Adrenal gland (tissue), 12 donors: Measurements from ENCODE around the gene APBB1. TPM values are rescaled to one million over a fixed set of nuclear protein-coding genes. Genes with fewer than 3 reads are reported as not detected.

ENCODE experiments used
- DNase-seq, 7 donors: peaks; one replicate each; pipeline ENCODE4 v3.0.0-alpha.2; 2019 to 2020
- H3K27ac ChIP-seq, 5 donors: fragments of 200-600 bp; sonication (generic) in 4 of 5; 1 replicate in 3 of 5; 2 replicates in 2 of 5; pipeline versions ENCODE4 v1.5.1 to v1.8.0; 2016 to 2020; ENCODE audit warnings: mild to moderate bottlenecking in 1 of 5
- H3K27me3 ChIP-seq: fragments of 200-600 bp; 2 replicates; pipeline ENCODE4 v1.8.0; 2021
- H3K36me3 ChIP-seq, 2 donors: fragments of 200-600 bp; replicated peaks in 1 of 2; 1 replicate in 1 of 2; 2 replicates in 1 of 2; pipeline versions ENCODE4 v1.5.1 to v1.8.0; 2018 to 2022
- H3K4me1 ChIP-seq, 2 donors: fragments of 200-600 bp; replicated peaks in 1 of 2; 1 replicate in 1 of 2; 2 replicates in 1 of 2; pipeline versions ENCODE4 v1.5.1 to v1.8.0; 2018 to 2021
- H3K4me3 ChIP-seq, 4 donors: fragments of 200-600 bp; sonication (generic) in 3 of 4; one replicate each; pipeline ENCODE4 v1.5.1; 2016 to 2018
- H3K9me3 ChIP-seq, 3 donors: fragments of 200-600 bp; sonication (generic) in 1 of 3; replicated peaks in 1 of 3; 1 replicate in 2 of 3; 2 replicates in 1 of 3; pipeline versions ENCODE4 v1.5.1 to v1.8.0; 2016 to 2021
- POLR2A ChIP-seq, 2 donors: fragments of 450-650 bp; IDR thresholded peaks; one replicate each; pipeline ENCODE4 v1.6.1; 2017; ENCODE audit warnings: antibody characterized with exemption in 2 of 2, mild to moderate bottlenecking in 2 of 2, moderate library complexity in 1 of 2
- WGBS, 4 donors: extraction: QIAGEN DNeasy Blood & Tissue Kit in 2 of 4; methylation state at CpG; one replicate each; pipeline versions ENCODE4 v1.1.5 to v1.1.7; 2013 to 2017; 5-methylcytosine and 5-hydroxymethylcytosine counted together
- intact Hi-C, 2 donors: fragments of 100-400 bp; cut with DNase I; formaldehyde crosslinking; loops; one replicate each; pipeline versions ENCODE4 v1.14.1 to v1.15.0; 2022 to 2023
- polyA plus RNA-seq, 3 donors: library from polyadenylated mRNA; stranded (reverse); fragments of 200-250 nt in 2 of 3; fragments of 350-450 nt in 1 of 3; fragmentation: Illumina TruSeq in 1 of 3; extraction: RNeasy Lipid Tissue Mini Kit (QIAGEN cat#74804) in 1 of 3; gene quantifications; one replicate each; pipeline ENCODE4 v1.2.3, GENCODE V29; 2013 to 2014
- total RNA-seq, 9 donors: library from RNA; depleted of rRNA in 4 of 9; stranded (reverse); fragments of >200 nt in 4 of 9; fragments of 120-200 nt in 1 of 9; fragmentation: NEBNext Ultra II Directional in 1 of 9; extraction: Animal tissue kit (Norgen Biotek cat#: 25700) in 1 of 9; gene quantifications; one replicate each; pipeline versions ENCODE4 v1.1.0 to v1.2.4, GENCODE V29; 2013 to 2023
- TF ChIP-seq, protein P1 (sequence below), 6 experiments: fragments of 450-650 bp in 4 of 6; fragments of 200-600 bp in 2 of 6; sonication (generic) in 1 of 6; IDR thresholded peaks; 1 replicate in 5 of 6; 2 replicates in 1 of 6; pipeline versions ENCODE4 v1.5.1 to v1.8.0; 2016 to 2021; ENCODE audit warnings: antibody characterized with exemption in 6 of 6, mild to moderate bottlenecking in 2 of 6, moderate library complexity in 1 of 6
- donor health status: healthy with polysubstance abuse.
- donor health status: Bipolar disorder and iron deficiency.
- donor health status: DM: yes; HTN: yes; CAD: no.
- donor health status: DM: no; HTN: no; CAD: no.
- donor health status: DM: no; HTN: no; CAD: no.
- donor health status: DM: yes; HTN: yes; CAD: no.

APBB1 gene
- total and polyA plus RNA-seq, 12 donors: 27.2 to 72.4 (median 50.5) TPM

DNA sequence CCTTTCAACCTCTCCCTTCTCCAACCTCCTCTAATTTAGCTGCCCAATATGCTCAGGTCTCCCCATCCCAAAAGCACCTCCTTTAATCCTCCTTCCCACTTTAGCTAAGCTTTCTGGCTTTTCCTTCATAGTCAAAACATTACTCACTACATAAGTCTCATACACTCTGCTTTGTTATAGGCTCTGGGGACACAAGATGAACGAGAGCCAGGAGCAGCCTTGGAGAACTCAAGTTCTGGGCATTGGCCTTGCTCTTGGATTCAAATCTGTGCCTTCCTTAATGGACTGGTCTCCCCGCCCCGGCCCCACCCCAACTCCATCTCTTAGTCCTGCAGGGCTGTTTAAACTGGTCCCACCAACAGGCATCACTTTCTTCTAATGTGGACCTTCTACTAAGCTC, 33.3 kb upstream of the APBB1 start:
- Histone ChIP-seq H3K4me3 (no peak overlapping the region), H3K27ac (no peak overlapping the region), H3K27me3 (no peaks in the 10 kb centered on the region), H3K4me1 (no peaks in the 10 kb centered on the region), H3K36me3 (peaks cover 0 to 84% of the 10 kb centered on the region in 2 donors), H3K9me3 (no peaks in the 10 kb centered on the region)
- DNase-seq: no peak
- 82 to 91% (median 86%) methylated on average over 2 to 3 of the region's 3 CpGs for WGBS, 4 donors
- intact Hi-C loops: no loop called here
- TF ChIP-seq, protein P1, sequence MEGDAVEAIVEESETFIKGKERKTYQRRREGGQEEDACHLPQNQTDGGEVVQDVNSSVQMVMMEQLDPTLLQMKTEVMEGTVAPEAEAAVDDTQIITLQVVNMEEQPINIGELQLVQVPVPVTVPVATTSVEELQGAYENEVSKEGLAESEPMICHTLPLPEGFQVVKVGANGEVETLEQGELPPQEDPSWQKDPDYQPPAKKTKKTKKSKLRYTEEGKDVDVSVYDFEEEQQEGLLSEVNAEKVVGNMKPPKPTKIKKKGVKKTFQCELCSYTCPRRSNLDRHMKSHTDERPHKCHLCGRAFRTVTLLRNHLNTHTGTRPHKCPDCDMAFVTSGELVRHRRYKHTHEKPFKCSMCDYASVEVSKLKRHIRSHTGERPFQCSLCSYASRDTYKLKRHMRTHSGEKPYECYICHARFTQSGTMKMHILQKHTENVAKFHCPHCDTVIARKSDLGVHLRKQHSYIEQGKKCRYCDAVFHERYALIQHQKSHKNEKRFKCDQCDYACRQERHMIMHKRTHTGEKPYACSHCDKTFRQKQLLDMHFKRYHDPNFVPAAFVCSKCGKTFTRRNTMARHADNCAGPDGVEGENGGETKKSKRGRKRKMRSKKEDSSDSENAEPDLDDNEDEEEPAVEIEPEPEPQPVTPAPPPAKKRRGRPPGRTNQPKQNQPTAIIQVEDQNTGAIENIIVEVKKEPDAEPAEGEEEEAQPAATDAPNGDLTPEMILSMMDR (IDR thresholded peaks at IDR 0.05): no peak
- no peak for TF ChIP-seq POLR2A (IDR thresholded peaks at IDR 0.05)

DNA sequence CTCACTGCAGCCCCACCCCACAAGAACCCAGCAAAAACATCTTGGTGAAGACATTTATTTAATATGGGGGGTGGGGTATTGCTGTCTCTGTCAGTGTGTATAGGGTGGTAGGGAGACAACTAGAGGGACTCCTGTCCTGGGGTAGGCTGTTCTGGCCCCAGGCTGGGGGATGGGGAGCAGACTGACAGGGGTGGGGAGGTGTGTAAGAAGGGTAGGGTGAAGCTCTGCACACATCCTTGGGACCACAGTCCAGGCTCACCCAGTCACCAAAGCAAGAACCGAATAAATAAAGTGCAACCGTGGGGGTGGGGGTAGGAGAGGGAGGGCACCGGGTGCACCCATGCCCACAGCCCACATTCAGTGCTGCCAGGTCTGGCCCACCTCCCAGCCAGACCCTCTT, 29.7 kb upstream of the APBB1 start:
- no peak for DNase-seq
- 83 to 95% (median 89%) methylated on average over 3 of the region's 3 CpGs for WGBS, 4 donors
- Histone ChIP-seq H3K27ac (no peak overlapping the region), H3K4me3 (no peak overlapping the region), H3K9me3 (no peaks in the 10 kb centered on the region), H3K36me3 (peaks cover 0 to 49% of the 10 kb centered on the region in 2 donors), H3K27me3 (no peaks in the 10 kb centered on the region), H3K4me1 (no peaks in the 10 kb centered on the region)
- TF ChIP-seq, protein P1 (IDR thresholded peaks at IDR 0.05): no peak
- no peak for TF ChIP-seq POLR2A (IDR thresholded peaks at IDR 0.05)
- intact Hi-C loops: loop anchor here in 1 of 2 donors (5.0 kb wide), 1 partner anchor 66 kb away; no protein-coding TSS in a partner anchor

DNA sequence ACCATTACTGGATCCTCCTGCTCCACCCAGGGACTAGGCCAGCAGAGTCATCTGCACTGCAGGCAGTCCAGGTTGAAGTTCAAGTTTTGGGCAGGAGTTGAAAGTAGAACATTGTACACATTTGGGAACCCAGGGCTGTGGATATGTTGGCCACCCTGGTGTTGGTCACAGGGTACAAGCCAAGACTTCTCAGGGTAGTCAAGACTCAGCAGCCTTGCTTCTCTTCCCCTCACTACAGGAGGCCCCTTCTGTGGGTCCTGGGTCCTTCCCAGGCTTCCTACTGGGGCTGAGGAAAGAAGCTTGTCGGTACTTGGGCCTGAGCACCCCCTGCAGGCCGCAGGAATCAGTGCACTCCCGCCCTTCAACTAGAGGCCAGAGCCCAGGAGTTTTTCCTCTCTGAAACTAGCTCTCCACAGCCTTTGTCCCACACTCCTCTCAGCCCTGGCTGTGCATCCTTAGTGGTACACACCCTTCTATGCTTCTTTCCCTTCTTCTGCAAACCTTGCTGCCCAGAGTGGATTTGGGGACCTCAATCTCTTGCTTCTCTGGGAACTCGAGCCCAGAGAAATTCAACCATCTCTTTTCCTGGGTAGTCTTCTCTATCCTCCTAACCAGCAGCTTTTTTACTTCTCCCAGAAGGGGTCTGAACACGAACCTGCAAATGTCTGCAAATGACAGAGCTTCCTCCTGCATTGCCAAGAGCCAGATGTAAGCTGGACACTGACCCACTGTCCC, 24.5 kb upstream of the APBB1 start:
- no peak for TF ChIP-seq POLR2A (IDR thresholded peaks at IDR 0.05)
- TF ChIP-seq, protein P1 (IDR thresholded peaks at IDR 0.05): peak; percentile 71 to 88 (median 84)
- Histone ChIP-seq H3K4me1 (no peaks in the 10 kb centered on the region), H3K36me3 (peaks cover 0 to 3% of the 10 kb centered on the region in 2 donors), H3K27me3 (no peaks in the 10 kb centered on the region), H3K27ac (no peak overlapping the region), H3K4me3 (no peak overlapping the region), H3K9me3 (no peaks in the 10 kb centered on the region)
- DNase-seq: peak; percentile 46 to 75 (median 66)
- intact Hi-C loops: loop anchor here in 1 of 2 donors (2.0 kb wide), 1 partner anchor 65 kb away; no protein-coding TSS in a partner anchor
- 25 to 34% (median 29%) methylated on average over 4 to 5 of the region's 5 CpGs for WGBS, 4 donors

DNA sequence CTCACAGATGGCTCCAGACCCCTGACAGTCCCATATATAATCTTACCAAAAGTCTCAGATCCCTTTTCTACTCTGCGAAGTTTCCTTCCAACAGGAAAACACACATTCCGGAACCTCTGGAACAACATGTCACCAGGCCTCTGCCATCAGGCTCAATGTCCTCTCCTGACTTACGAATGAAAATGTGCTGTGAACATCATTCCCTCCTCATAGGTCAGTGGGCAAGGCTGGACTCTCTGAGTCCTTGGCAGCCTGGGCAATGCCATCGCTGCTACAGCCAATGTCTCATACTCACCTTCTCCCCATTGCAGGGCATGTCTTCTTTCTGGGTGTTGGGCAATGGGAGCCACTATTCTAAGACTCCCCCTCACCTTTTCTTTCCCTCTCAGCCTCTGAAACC, 23.5 kb upstream of the APBB1 start:
- intact Hi-C loops: loop anchor here in 1 of 2 donors (2.0 kb wide), 1 partner anchor 64 kb away; no protein-coding TSS in a partner anchor
- TF ChIP-seq POLR2A (IDR thresholded peaks at IDR 0.05): no peak
- TF ChIP-seq, protein P1 (IDR thresholded peaks at IDR 0.05): no peak
- no peaks in the 10 kb centered on the region for H3K27me3 ChIP-seq
- no peaks in the 10 kb centered on the region for H3K9me3 ChIP-seq
- no peak overlapping the region for H3K27ac ChIP-seq
- DNase-seq: no peak
- H3K4me1 ChIP-seq: no peaks in the 10 kb centered on the region
- WGBS, 4 donors: 81 to 91% (median 84%) methylated on average over 4 of the region's 4 CpGs
- no peak overlapping the region for H3K4me3 ChIP-seq
- peaks cover 0 to 1% of the 10 kb centered on the region in 2 donors for H3K36me3 ChIP-seq
